HepG2 (cell line): ENCODE measurements around the gene SNX15. TPM values are rescaled to one million over a fixed set of nuclear protein-coding genes. Genes with fewer than 3 reads are reported as not detected.

Source experiments
- ATAC-seq: fragments of 200-7000 bp; cut with Tn5 transposase; 3 replicates; pipeline ENCODE4 v1.9.1; 2020; ENCODE audit warnings: mild to moderate bottlenecking, moderate library complexity
- BruUV-seq: library from RNA; stranded (reverse); fragments of 400-500 nt; replicated peaks from 2 replicates; lab custom pipeline; 2021; lab: Mats Ljungman, UMichigan
- CTCF ChIA-PET: fragments of 300-600 bp; formaldehyde crosslinking; extraction: SDS; loops from one replicate; lab custom pipeline; 2021; ENCODE audit warnings: low total read pairs, inconsistent platforms, low intra/inter-chr PET ratio; lab: Yijun Ruan, JAX
- POLR2A ChIA-PET: fragments of 350-600 bp; sonication (Branson Sonifier 250); formaldehyde crosslinking; loops from one replicate; lab custom pipeline; 2020; ENCODE audit warnings: antibody characterized with exemption, inconsistent platforms; lab: Yijun Ruan, JAX
- DNase-seq: peaks from one replicate; pipeline ENCODE4 v3.0.0-alpha.2; 2015; ENCODE audit warnings: low spot score
- FAIRE-seq: peaks from 3 replicates; lab custom pipeline; 2011; peaks lifted over from hg19 to GRCh38; lab: Jason Lieb, UNC
- H2AFZ ChIP-seq: one replicate; pipeline ENCODE4 v1.6.1; 2011; ENCODE audit warnings: low read length, inconsistent platforms
- H3K27ac ChIP-seq: fragments of 300-600 bp; 3 replicates; pipeline ENCODE4 v1.8.0; 2011; ENCODE audit warnings: mixed run types, mild to moderate bottlenecking, mixed read lengths, low read length, inconsistent platforms; ENCODE audit not compliant: insufficient read depth; ENCODE audit errors: extremely low read length
- H3K27me3 ChIP-seq, 2 experiments: fragments of 200-600 bp in 1 of 2; 2 replicates in 1 of 2; 3 replicates in 1 of 2; pipeline versions ENCODE4 v1.6.0 to v1.8.0; 2011; ENCODE audit warnings: low read length in 2 of 2, mild to moderate bottlenecking in 2 of 2, moderate library complexity in 2 of 2, inconsistent platforms in 1 of 2; ENCODE audit not compliant: insufficient read depth in 2 of 2, control insufficient read depth in 1 of 2
- H3K36me3 ChIP-seq, 2 experiments: fragments of 200-600 bp in 1 of 2; replicated peaks in 1 of 2; 2 replicates in 1 of 2; 3 replicates in 1 of 2; pipeline versions ENCODE4 v1.5.1 to v1.8.0; 2011; ENCODE audit warnings: low read length in 2 of 2, inconsistent platforms in 1 of 2; ENCODE audit not compliant: insufficient read depth in 2 of 2, control insufficient read depth in 1 of 2
- H3K4me1 ChIP-seq: 2 replicates; pipeline ENCODE4 v1.5.1; 2012; ENCODE audit warnings: low read length, inconsistent platforms; ENCODE audit not compliant: insufficient read depth
- H3K4me2 ChIP-seq: 2 replicates; pipeline ENCODE4 v1.6.0; 2011; ENCODE audit warnings: low read depth, low read length, inconsistent platforms
- H3K4me3 ChIP-seq, 3 experiments: fragments of 200-600 bp in 1 of 3; sonication (generic), shearing (Covaris generic) in 1 of 3; replicated peaks in 1 of 3; 2 replicates each; pipeline ENCODE4 v1.5.1; 2011 to 2016; ENCODE audit warnings: low read length in 3 of 3, inconsistent platforms in 2 of 3, low read depth in 2 of 3, mild to moderate bottlenecking in 2 of 3, control low read depth in 1 of 3, mixed read lengths in 1 of 3; ENCODE audit not compliant: insufficient read depth in 1 of 3
- H3K79me2 ChIP-seq: one replicate; pipeline ENCODE4 v1.6.1; 2011; ENCODE audit warnings: low read length, inconsistent platforms; ENCODE audit not compliant: insufficient read depth
- H3K9ac ChIP-seq: 2 replicates; pipeline ENCODE4 v1.6.0; 2011; ENCODE audit warnings: mild to moderate bottlenecking, low read depth, low read length, inconsistent platforms; ENCODE audit not compliant: insufficient read depth
- H3K9me3 ChIP-seq: 2 replicates; pipeline ENCODE4 v1.5.1; 2012; ENCODE audit warnings: mild to moderate bottlenecking, low read length
- H4K20me1 ChIP-seq: 2 replicates; pipeline ENCODE4 v1.6.0; 2011; ENCODE audit warnings: inconsistent platforms, mild to moderate bottlenecking, low read length, moderate library complexity; ENCODE audit not compliant: insufficient read depth
- FOSL1 ChIP-seq: sonication (generic); formaldehyde crosslinking; IDR thresholded peaks from 2 replicates; pipeline ENCODE4 v1.9.0; 2021; ENCODE audit warnings: missing genetic modification reagents, borderline replicate concordance
- FOXK1 ChIP-seq: sonication (generic); formaldehyde crosslinking; IDR thresholded peaks from 2 replicates; pipeline ENCODE4 v1.4.0; 2020; ENCODE audit warnings: low read depth, missing genetic modification reagents, borderline replicate concordance
- RBFOX2 ChIP-seq: fragments of 200-400 bp; formaldehyde crosslinking; IDR thresholded peaks from 2 replicates; pipeline ENCODE4 v1.6.1; 2017; ENCODE audit warnings: low read depth, mild to moderate bottlenecking, low read length
- TBX3 ChIP-seq: fragments of 450-650 bp; IDR thresholded peaks from 2 replicates; pipeline ENCODE4 v1.6.1; 2017; ENCODE audit warnings: antibody characterized with exemption, mild to moderate bottlenecking, inconsistent platforms, borderline replicate concordance
- ZBTB7B ChIP-seq: sonication (generic); formaldehyde crosslinking; IDR thresholded peaks from 2 replicates; pipeline ENCODE4 v1.4.0; 2020; ENCODE audit warnings: missing genetic modification reagents
- ZNF496 ChIP-seq: sonication (generic); formaldehyde crosslinking; IDR thresholded peaks from 2 replicates; pipeline ENCODE4 v1.8.1; 2023; ENCODE audit warnings: mild to moderate bottlenecking, moderate library complexity, missing genetic modification reagents; ENCODE audit not compliant: insufficient replicate concordance
- ZNF556 ChIP-seq: sonication (generic); formaldehyde crosslinking; IDR thresholded peaks from 2 replicates; pipeline ENCODE4 v1.4.0; 2020; ENCODE audit warnings: mild to moderate bottlenecking, missing genetic modification reagents, borderline replicate concordance
- WGBS: methylation state at CpG from one replicate; pipeline ENCODE4 v1.1.6; 2017; ENCODE audit warnings: low lambda C conversion rate; 5-methylcytosine and 5-hydroxymethylcytosine counted together
- in situ Hi-C: cut with HindIII; loops from 2 replicates; pipeline ENCODE4 v1.10.0; 2017; ENCODE audit warnings: low pct_unique_long_range_greater_than_20kb; ENCODE audit not compliant: extremely low pct_ligation_motif_present
- intact Hi-C: fragments of 100-400 bp; cut with micrococcal nuclease; formaldehyde crosslinking; loops from one replicate; pipeline ENCODE4 v1.10.0; 2022; ENCODE audit not compliant: unreplicated experiment
- polyA plus RNA-seq, 8 experiments: library from polyadenylated mRNA; depleted of rRNA in 3 of 8; stranded (reverse) in 7 of 8; unstranded in 1 of 8; fragments of >200 nt; fragmentation: Illumina TruSeq in 4 of 8; extraction: Trizol in 4 of 8; gene quantifications; 2 replicates each; pipeline versions ENCODE4 v1.2.1 to v1.2.3, GENCODE V29; 2011 to 2016; ENCODE audit warnings: low read depth in 4 of 8, missing spikeins in 1 of 8, mixed read lengths in 1 of 8; ENCODE audit not compliant: insufficient read depth in 1 of 8
- total RNA-seq, 5 experiments: library from RNA; depleted of rRNA; stranded (reverse); fragments of >200 nt; fragmentation: Illumina TruSeq; extraction: Trizol; gene quantifications; 2 replicates each; pipeline ENCODE4 v1.2.3, GENCODE V29; 2016; ENCODE audit warnings: low read depth in 1 of 5
- TF ChIP-seq, protein P1 (sequence below): sonication (generic); formaldehyde crosslinking; IDR thresholded peaks from 2 replicates; pipeline ENCODE4 v1.5.1; 2020; ENCODE audit warnings: mild to moderate bottlenecking, missing genetic modification reagents, moderate library complexity

The SNX15 gene
- total and polyA plus RNA-seq, 2 of the 13 experiments (the other 11 are each of a cell fraction or from before 2014, with no cell fraction given): 19.1 to 22.6 TPM

DNA sequence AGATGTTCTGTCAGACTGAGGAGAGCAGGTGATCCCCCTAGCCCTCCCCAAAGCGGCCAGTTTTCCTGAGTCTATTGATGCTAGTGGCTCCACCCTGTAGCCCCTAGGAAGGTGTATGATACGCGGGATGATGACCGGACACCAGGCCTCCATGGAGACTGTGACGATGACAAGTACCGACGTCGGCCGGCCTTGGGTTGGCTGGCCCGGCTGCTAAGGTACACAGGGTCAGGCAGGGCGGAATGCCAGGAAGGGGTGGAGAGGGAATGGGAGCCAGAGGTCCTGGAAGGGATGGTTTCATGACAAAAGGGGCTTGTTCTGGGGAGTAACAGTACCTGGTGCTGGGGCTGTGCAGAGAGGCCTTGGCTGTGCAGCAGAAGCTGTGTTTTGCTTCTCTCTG lies 60.0 kb downstream of the SNX15 start (continued):
- TF ChIP-seq TBX3 (no peak), ZBTB7B (CRISPR knock-in tag) (no peak), ZNF556 (no peak), FOSL1 (no peak), FOXK1 (no peak)

DNA sequence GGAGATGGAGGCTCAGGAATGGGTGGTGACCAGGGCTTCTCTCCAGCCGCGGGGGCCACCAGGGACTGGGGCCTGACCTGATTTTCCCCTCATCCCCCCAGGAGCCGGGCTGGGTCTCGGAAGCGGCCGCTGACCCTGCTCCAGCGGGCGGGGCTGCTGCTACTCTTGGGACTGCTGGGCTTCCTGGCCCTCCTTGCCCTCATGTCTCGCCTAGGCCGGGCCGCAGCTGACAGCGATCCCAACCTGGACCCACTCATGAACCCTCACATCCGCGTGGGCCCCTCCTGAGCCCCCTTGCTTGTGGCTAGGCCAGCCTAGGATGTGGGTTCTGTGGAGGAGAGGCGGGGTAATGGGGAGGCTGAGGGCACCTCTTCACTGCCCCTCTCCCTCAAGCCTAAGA lies 60.6 kb downstream of the SNX15 start:
- H3K27me3 ChIP-seq: no peaks in the 10 kb centered on the region; a peak in 1 of 5 replicates
- ATAC-seq (no peak), FAIRE-seq (no peak), DNase-seq (no peak)
- in situ Hi-C loops: no loop called here
- intact Hi-C loops: no loop called here
- no peak overlapping the region for H2AFZ ChIP-seq
- no peaks in the 10 kb centered on the region for H3K9me3 ChIP-seq
- POLR2A ChIA-PET: no interaction called here
- H3K9ac ChIP-seq: no peak overlapping the region
- H3K4me3 ChIP-seq: no peak overlapping the region
- TF ChIP-seq, protein P1, sequence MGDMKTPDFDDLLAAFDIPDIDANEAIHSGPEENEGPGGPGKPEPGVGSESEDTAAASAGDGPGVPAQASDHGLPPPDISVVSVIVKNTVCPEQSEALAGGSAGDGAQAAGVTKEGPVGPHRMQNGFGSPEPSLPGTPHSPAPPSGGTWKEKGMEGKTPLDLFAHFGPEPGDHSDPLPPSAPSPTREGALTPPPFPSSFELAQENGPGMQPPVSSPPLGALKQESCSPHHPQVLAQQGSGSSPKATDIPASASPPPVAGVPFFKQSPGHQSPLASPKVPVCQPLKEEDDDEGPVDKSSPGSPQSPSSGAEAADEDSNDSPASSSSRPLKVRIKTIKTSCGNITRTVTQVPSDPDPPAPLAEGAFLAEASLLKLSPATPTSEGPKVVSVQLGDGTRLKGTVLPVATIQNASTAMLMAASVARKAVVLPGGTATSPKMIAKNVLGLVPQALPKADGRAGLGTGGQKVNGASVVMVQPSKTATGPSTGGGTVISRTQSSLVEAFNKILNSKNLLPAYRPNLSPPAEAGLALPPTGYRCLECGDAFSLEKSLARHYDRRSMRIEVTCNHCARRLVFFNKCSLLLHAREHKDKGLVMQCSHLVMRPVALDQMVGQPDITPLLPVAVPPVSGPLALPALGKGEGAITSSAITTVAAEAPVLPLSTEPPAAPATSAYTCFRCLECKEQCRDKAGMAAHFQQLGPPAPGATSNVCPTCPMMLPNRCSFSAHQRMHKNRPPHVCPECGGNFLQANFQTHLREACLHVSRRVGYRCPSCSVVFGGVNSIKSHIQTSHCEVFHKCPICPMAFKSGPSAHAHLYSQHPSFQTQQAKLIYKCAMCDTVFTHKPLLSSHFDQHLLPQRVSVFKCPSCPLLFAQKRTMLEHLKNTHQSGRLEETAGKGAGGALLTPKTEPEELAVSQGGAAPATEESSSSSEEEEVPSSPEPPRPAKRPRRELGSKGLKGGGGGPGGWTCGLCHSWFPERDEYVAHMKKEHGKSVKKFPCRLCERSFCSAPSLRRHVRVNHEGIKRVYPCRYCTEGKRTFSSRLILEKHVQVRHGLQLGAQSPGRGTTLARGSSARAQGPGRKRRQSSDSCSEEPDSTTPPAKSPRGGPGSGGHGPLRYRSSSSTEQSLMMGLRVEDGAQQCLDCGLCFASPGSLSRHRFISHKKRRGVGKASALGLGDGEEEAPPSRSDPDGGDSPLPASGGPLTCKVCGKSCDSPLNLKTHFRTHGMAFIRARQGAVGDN (CRISPR knock-in tag): 0 out of 2 replicates have a peak, but pooled peaks have one; percentile 9
- TF ChIP-seq ZNF496 (CRISPR knock-in tag) (no peak), RBFOX2 (0 out of 2 replicates have a peak, but pooled peaks have one; percentile 27)
- H3K4me2 ChIP-seq: no peak overlapping the region
- no peak overlapping the region for H3K27ac ChIP-seq
- peaks cover 13 to 18% of the 10 kb centered on the region in 2 experiments; a peak in 3 of 5 replicates for H3K36me3 ChIP-seq
- H3K4me1 ChIP-seq: peaks cover 26% of the 10 kb centered on the region
- no peaks in the 10 kb centered on the region for H4K20me1 ChIP-seq
- no TSS peak for BruUV-seq
- CTCF ChIA-PET: no interaction called here
- H3K79me2 ChIP-seq: peaks cover 20% of the 10 kb centered on the region
- WGBS: 100% methylated on average over 1 of the region's 15 CpGs
